Epidermal melanocyte (primary cell): ENCODE results near the gene TRRAP.

Experiments used
- DNase-seq: peaks from one replicate; pipeline ENCODE4 v3.0.0; 2011; ENCODE audit warnings: low spot score; ENCODE audit not compliant: insufficient read length

The TRRAP gene

DNA sequence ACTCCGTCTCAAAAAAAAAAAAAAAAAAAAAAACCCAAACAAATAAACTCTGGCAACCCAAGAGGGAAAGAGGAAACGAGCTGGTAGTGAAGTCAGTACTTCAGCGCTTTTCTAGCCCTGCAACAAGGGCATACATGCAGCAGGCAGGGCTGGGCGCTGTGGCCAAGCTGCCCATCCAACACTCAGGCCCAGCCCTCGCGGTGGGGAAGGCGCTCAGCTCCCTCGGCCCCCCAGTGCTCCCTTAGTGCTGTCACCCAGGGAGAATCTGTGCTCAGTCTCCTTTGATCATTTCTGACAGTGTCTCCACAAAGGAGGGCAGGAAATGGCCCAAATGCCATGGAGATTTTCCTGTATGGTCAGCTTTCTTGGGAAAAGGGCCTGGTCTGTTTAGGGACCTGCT is 168.4 kb downstream of the TRRAP start:
- no peak for DNase-seq

DNA sequence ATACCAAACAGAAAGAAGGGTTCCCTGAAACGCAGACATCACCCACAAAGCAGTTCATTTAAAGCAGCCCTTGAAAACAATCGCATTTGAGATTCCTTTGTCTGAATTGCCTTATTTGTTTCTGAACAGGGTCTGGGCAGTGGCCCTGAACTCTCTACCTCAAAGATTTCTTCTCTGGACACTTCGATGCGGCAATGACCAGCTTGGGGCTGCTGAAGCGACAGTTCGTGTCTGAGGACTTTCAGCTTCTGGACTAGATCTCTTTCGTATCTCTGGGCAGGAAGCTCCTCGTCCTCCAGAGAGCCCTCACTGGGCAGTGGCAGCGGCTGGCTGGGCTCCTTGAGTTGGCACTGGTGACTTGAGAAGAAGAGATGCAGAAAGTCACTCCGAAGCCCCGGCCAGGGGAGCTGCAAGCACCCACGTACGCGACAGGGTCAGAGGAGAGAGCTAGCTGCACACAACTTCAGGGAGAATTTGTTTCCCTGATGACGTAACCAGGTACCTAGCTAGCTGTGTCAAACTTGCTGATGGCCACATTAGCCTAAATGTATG is 169.3 kb downstream of the TRRAP start:
- no peak for DNase-seq

DNA sequence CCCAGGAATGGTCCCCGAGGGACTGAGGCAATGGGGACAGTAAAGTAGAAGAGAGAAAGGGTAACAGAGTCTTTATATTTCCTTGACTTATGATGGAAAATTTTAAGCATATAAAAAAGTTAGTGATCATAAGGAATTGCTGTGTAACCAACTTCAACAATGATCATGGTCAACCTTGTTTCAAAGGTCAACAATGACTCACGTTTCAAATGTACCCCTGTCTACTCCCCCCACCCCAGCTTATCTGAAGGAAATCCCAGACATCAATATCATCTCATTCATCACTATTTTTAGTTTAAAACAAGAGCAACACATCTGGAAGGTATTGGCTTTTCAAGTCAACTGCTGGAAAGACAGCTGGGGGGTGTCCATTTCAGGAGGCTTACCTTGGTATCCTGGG is 172.6 kb downstream of the TRRAP start:
- DNase-seq: no peak

DNA sequence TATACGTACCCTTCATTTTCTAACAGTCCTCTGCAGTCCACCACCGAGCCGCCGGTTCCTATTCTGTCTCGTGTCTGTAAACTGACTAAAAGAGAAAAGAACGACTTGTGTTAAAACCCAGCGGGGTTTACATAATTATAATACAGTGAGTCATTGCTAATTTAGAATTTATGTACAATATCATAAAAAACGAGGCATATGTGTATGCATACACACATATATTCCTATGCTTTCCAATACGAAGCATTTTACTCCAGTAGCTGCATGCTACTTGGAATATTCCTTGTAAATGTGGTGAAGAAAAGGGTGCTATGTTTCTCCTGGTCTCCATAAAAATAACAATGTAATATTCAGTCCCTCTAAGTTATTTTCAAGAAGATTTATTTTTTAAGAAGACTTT is 176.4 kb downstream of the TRRAP start:
- no peak for DNase-seq

DNA sequence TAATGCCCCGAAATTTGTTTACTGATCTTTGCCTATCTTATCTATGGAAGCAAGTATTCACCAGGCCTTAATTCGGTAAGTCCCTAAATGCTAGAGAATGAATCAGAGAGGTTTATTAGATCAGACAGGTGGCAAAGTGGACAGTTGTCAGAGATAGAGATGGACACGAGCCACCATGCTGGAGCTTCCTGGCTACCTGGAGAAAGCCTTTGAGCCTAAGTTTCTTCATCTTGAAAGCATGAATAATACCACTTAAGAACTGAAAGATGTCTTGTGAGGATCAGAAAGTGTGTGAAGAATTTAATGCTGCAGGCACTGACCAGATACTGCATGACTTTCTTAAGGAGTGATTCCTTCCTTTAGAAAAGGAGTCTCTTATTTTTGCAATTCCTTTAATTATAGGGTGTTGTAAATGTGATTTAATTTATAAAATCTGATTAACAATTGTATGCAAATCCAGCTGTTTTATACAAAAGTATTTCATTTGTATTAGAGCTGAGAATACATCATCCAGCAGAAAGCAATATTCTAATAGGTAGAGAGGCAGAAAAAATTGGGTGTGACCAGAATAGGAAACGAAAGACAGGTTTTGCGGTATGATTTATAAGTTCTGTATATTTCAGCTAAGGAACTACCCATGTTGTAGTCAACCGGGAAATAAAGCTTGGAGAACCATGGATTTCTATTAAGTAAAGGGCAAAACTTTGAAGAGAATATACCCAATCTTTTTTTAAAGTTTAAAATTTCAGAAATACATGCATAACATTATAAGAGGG is 182.9 kb downstream of the TRRAP start:
- no peak for DNase-seq
